ENCODE measurements around the gene PIGB.
"Not testable (repeated sequence)": the region's sequence is repeated elsewhere in the genome, so short reads cannot be mapped to it uniquely, and the experiment has no call there.

The PIGB gene

DNA sequence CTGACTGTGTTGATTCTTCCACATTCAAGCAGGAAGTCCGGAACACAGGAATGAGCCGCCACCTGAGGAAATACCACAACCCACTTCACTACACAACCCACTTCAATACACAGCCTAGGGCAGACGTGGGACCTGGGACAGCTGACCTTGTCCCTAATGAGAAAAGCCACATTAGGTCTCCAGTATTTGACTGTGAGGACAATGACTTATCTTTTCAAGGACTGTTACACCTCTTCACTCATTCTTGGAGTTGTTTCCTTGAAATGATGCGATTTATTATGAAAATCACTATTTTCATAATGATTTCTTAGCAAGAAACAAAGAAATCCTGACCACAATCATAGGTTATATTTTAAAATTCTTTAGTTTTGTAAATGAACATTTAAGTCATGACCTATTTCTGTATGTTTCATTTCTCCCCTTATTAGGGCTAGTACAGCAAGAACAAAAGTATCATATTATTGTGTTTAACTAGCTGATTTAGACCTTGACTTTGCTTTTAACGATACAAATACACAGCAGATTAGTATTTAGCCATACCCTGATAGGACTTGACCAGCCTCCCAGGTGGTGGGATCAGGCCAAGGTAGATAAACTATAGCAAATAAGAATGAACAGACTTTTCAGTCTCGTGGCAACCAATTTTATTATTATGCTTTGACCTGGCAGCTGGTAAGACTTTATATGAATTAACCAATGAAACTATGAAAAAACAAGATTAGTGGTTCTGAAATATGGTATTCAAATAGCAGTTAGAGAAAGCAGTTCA lies 35.5 kb upstream of the PIGB start:
- peak overlapping the region; percentile 79; the same call in 1 of the 2 replicates for H3K27ac ChIP-seq (ENCODE audit: low read depth, low read length)
- no peaks in the 10 kb centered on the region for H3K36me3 ChIP-seq (ENCODE audit: insufficient read depth, low read length)
- no peaks in the 10 kb centered on the region for H3K27me3 ChIP-seq (ENCODE audit: insufficient read depth, low read length)
- no peak overlapping the region for H2AFZ ChIP-seq (ENCODE audit: low read length, unreplicated experiment)
- H3K79me2 ChIP-seq (ENCODE audit: control insufficient read depth, insufficient read depth, low read length, unreplicated experiment), result peaks cover 57% of the 10 kb centered on the region
- H3K4me1 ChIP-seq (ENCODE audit: control insufficient read depth, insufficient read depth, low read length, unreplicated experiment), result peaks cover 33% of the 10 kb centered on the region
- H3K4me3 ChIP-seq (ENCODE audit: low read depth, low read length), result no peak overlapping the region

DNA sequence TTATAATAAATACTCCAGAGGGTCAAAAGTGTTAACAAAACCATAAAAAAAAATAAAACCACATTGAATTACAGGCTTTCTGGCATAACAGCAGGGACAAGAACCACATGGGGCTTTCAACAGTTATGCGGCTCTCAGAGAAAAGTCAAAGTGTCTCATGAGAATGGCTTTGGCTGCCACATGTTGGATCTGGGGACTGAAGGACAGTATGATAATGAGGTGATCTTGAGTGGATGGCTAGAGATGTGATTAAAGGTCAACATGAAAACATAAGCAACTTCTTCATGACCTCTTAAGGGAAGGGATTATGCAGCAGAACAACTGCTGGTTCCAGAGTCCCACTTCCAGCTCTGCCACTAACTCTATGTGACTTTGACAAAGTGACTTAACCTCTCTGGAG lies 34.6 kb upstream of the PIGB start:
- peaks cover 27% of the 10 kb centered on the region for H3K4me1 ChIP-seq (ENCODE audit: control insufficient read depth, insufficient read depth, low read length, unreplicated experiment)
- no peak overlapping the region for H3K4me3 ChIP-seq (ENCODE audit: low read depth, low read length)
- H3K36me3 ChIP-seq (ENCODE audit: insufficient read depth, low read length), result no peaks in the 10 kb centered on the region
- H2AFZ ChIP-seq (ENCODE audit: low read length, unreplicated experiment), result no peak overlapping the region
- no peak overlapping the region for H3K27ac ChIP-seq (ENCODE audit: low read depth, low read length)
- H3K27me3 ChIP-seq (ENCODE audit: insufficient read depth, low read length), result no peaks in the 10 kb centered on the region
- peaks cover 57% of the 10 kb centered on the region for H3K79me2 ChIP-seq (ENCODE audit: control insufficient read depth, insufficient read depth, low read length, unreplicated experiment)

DNA sequence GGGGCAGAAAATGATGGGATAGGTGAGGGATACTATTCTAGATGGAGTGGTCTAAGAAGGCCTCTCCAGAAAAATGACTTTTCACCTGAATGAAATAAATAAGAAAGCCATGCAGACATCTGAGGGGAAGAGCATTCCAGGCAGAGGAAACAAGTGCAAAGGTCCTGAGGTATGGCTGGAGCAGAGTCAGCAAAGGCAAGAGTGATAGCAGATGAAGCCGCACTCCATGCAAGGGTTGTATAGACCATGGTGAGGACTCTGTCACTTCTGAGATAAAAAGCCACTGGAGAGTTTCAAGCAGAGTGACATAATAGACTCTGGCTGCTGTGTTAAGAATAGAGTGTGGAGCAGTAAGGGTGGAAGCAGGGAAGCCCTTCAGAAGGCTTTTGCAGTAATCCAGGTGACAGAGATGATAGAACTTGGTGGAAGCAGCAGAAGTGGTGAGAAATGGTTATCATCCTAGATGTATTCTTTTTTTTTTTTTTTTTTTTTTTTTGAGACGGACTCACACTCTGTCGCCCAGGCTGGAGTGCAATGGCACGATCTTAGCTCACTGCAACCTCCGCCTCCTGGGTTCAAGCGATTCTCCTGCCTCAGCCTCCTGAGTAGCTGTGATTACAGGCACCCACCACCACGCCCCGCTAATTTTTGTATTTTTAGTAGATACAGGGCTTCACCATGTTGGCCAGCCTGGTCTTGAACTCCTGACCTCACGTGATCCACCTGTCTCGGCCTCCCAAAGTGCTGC lies 32.4 kb upstream of the PIGB start:
- Histone ChIP-seq H3K79me2 (ENCODE audit: control insufficient read depth, insufficient read depth, low read length, unreplicated experiment) (peaks cover 51% of the 10 kb centered on the region), H3K4me1 (ENCODE audit: control insufficient read depth, insufficient read depth, low read length, unreplicated experiment) (peaks cover 18% of the 10 kb centered on the region)
- not testable (repeated sequence) for H2AFZ ChIP-seq (ENCODE audit: low read length, unreplicated experiment); H3K36me3 ChIP-seq (ENCODE audit: insufficient read depth, low read length); H3K4me3 ChIP-seq (ENCODE audit: low read depth, low read length); H3K27ac ChIP-seq (ENCODE audit: low read depth, low read length); H3K27me3 ChIP-seq (ENCODE audit: insufficient read depth, low read length)

DNA sequence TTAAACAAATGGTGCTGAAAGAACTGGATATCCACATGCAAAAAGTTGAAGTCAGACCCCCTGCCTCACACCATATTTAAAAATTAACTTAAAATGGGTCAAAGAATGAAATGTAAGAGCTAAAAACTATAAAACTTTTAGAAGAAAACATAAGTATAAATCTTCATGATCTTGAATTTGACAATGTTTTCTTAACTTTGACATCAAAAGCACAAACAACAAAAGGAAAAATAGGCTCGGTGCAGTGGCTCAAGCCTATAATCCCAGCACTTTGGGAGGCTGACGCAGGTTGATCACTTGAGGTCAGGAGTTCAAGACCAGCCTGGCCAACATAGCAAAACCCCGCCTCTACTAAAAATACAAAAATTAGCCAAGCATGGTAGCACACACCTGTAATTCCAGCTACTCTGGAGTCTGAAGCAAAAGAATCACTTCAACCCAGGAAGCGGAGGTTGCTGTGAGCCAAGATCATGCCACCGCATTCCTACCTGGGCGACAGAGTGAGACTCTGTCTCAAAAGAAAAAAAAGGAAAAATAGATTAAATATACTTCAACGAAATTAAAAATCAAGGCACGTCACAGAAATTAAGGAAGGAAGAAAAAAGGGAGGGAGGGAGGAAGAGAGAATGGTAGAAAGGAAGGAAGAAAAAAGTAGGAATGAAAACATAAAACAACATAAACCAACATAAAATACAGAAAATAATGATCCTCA lies 30.9 kb upstream of the PIGB start:
- H3K27me3 ChIP-seq (ENCODE audit: insufficient read depth, low read length), result no peaks in the 10 kb centered on the region
- peak overlapping the region; percentile 96 for H3K4me3 ChIP-seq (ENCODE audit: low read depth, low read length)
- peaks cover 3% of the 10 kb centered on the region for H3K4me1 ChIP-seq (ENCODE audit: control insufficient read depth, insufficient read depth, low read length, unreplicated experiment)
- no peaks in the 10 kb centered on the region for H3K36me3 ChIP-seq (ENCODE audit: insufficient read depth, low read length)
- H3K27ac ChIP-seq (ENCODE audit: low read depth, low read length), result no peak overlapping the region
- peaks cover 46% of the 10 kb centered on the region for H3K79me2 ChIP-seq (ENCODE audit: control insufficient read depth, insufficient read depth, low read length, unreplicated experiment)
- H2AFZ ChIP-seq (ENCODE audit: low read length, unreplicated experiment), result no peak overlapping the region

DNA sequence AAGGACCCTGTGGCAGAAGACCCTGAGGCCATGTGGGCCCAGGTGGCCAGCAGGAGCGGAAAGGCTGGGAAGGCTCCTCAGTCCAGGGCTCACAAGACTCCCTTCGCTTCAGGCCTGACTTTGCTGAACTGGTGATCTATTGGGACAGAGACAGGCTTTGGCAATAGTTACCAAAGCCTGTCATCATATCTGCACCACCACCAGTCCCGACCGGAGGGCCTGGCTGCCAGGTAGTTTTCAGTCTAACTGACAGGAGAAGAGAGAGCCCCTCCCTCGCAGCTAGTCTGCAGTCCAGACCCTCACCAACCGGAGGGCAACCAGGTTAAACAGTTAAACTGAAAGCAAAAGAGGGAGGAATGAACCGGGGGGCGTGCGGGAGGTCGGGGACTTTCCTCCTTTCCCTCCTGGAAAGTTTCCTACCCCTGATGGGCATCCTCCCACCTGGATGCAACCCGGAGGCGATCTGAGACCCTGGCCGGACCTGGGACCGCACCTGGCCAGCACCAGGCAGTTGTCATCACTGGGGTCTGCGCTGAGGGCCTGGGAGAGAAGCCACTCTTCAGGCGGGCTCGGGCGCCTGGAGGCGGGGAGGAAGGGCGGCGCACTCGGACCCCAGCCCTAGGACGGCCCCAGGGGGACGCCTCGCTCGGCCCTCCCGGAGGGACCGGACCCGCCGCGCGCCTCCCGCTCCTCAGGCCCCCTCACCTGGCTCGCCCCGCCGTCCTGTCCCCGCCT lies 29.8 kb upstream of the PIGB start:
- H3K4me1 ChIP-seq (ENCODE audit: control insufficient read depth, insufficient read depth, low read length, unreplicated experiment), result no peaks in the 10 kb centered on the region
- no peaks in the 10 kb centered on the region for H3K36me3 ChIP-seq (ENCODE audit: insufficient read depth, low read length)
- H3K4me3 ChIP-seq (ENCODE audit: low read depth, low read length), result peak overlapping the region; percentile 96
- H3K79me2 ChIP-seq (ENCODE audit: control insufficient read depth, insufficient read depth, low read length, unreplicated experiment), result peaks cover 42% of the 10 kb centered on the region
- peak overlapping the region; percentile 92 for H2AFZ ChIP-seq (ENCODE audit: low read length, unreplicated experiment)
- peak overlapping the region; percentile 75 for H3K27ac ChIP-seq (ENCODE audit: low read depth, low read length)
- H3K27me3 ChIP-seq (ENCODE audit: insufficient read depth, low read length), result no peaks in the 10 kb centered on the region

DNA sequence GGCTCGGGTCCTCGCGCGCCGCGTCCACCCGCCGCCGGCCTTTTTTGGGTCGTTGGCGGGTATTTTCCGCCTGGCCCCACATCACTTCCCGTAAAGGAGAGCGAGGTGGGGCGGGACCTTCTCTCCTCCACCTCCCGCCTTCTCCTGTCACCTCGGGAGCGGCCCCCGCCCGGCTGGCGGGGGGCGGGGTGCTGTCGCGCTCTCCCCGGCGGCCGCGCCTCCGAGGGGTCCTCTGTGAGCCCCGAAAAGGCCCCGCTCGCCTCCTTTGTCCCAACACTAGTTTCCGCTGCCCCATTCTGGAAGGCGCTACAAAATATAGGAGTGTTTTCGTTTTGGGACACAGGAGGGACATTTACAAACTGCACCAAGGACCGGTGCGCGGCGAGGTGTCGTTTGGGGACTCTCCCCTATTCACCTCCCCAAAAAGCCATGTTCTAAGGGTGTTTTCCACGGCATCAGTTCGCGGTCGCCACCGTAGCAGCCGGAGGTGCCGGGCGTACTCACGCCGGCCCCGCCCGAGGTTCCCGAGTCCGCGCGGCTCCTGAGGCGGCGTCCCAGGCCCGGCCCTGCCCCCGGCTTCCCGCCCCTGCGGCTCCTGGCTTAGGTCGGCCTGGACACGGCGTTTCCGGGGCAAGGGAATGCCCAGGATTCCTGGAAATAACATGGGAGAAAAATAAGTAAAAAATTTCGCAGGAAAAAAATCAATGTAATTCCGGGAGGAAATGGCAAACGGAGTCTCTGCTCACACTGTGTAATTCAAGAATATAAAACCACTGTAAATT lies 29.1 kb upstream of the PIGB start, which contains the start of gene RAB27A:
Gene RAB27A (minus strand): TSS at position 68 of the 782 bp plus-strand sequence. CDS start 54,879 bp downstream, outside the sequence.
- peak within 1 kb of the TSS; percentile 96 for H3K4me3 ChIP-seq (ENCODE audit: low read depth, low read length)
- no peaks in the 10 kb centered on the region for H3K27me3 ChIP-seq (ENCODE audit: insufficient read depth, low read length)
- peaks cover 34% of the 10 kb centered on the region for H3K79me2 ChIP-seq (ENCODE audit: control insufficient read depth, insufficient read depth, low read length, unreplicated experiment)
- peak within 1 kb of the TSS; percentile 92 for H2AFZ ChIP-seq (ENCODE audit: low read length, unreplicated experiment)
- no peaks in the 10 kb centered on the region for H3K36me3 ChIP-seq (ENCODE audit: insufficient read depth, low read length)
- peak within 1 kb of the TSS; percentile 75 for H3K27ac ChIP-seq (ENCODE audit: low read depth, low read length)
- H3K4me1 ChIP-seq (ENCODE audit: control insufficient read depth, insufficient read depth, low read length, unreplicated experiment), result no peaks in the 10 kb centered on the region

DNA sequence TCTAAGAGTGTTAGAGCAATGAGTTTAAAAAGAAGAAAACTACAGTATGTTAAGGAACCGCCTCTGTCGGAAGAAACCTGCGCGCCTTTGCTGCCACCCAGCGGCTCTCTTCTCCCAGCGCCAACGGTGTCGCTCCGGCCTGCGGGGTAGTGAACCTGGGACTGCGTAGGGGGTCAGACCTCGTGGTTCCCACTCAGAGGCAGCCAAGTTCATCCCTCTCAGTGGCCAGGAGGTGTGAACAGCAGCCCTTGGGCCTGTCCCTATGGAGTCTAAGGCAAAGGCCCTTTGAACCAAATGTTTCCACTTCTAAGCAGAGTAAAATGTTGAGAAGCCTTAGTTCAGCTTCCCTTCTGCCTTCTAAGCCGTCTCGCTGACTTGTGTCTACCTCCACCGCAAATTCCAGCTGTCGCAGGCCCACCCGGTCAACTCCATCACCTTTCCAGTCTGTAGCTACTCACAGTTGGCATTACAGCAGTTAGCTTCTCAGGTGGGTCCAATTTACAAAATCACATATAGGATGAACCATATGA lies 28.4 kb upstream of the PIGB start:
- peaks cover 28% of the 10 kb centered on the region for H3K79me2 ChIP-seq (ENCODE audit: control insufficient read depth, insufficient read depth, low read length, unreplicated experiment)
- H2AFZ ChIP-seq (ENCODE audit: low read length, unreplicated experiment), result peak overlapping the region; percentile 92
- H3K27me3 ChIP-seq (ENCODE audit: insufficient read depth, low read length), result no peaks in the 10 kb centered on the region
- H3K4me3 ChIP-seq (ENCODE audit: low read depth, low read length), result peak overlapping the region; percentile 96
- peak overlapping the region; percentile 75 for H3K27ac ChIP-seq (ENCODE audit: low read depth, low read length)
- no peaks in the 10 kb centered on the region for H3K4me1 ChIP-seq (ENCODE audit: control insufficient read depth, insufficient read depth, low read length, unreplicated experiment)
- H3K36me3 ChIP-seq (ENCODE audit: insufficient read depth, low read length), result no peaks in the 10 kb centered on the region

DNA sequence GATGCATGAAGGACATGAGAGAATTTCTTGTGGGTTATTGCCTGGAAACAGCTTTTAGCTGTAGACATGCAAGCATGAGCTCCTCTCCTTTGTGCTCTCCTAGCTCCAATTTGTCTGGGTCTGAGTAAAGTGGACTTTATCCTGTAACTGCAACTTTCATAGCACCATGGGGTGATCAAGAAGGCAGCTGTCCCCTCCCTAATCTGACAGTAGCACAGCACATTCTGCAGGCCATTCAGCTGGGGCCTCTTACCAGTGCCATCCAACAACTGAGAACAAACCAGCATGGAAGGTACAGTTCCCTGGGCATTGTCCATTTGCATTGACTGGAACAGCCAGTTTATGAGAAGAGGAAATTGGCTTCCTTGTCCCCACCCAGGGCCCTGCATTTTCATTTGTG lies 21.7 kb upstream of the PIGB start:
- Histone ChIP-seq H3K27me3 (ENCODE audit: insufficient read depth, low read length) (no peaks in the 10 kb centered on the region), H3K4me1 (ENCODE audit: control insufficient read depth, insufficient read depth, low read length, unreplicated experiment) (no peaks in the 10 kb centered on the region), H3K27ac (ENCODE audit: low read depth, low read length) (no peak overlapping the region), H3K36me3 (ENCODE audit: insufficient read depth, low read length) (no peaks in the 10 kb centered on the region), H2AFZ (ENCODE audit: low read length, unreplicated experiment) (no peak overlapping the region), H3K4me3 (ENCODE audit: low read depth, low read length) (no peak overlapping the region), H3K79me2 (ENCODE audit: control insufficient read depth, insufficient read depth, low read length, unreplicated experiment) (no peaks in the 10 kb centered on the region)

DNA sequence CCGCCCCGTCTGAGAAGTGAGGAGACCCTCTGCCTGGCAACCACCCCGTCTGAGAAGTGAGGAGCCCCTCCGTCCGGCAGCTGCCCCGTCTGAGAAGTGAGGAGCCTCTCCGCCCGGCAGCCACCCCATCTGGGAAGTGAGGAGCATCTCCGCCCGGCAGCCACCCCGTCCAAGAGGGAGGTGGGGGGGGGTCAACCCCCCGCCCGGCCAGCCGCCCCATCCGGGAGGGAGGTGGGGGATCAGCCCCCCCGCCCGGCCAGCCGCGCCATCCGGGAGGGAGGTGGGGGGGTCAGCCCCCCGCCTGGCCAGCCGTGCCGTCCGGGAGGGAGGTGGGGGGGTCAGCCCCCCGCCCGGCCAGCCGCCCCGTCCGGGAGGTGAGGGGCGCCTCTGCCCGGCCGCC lies 16.2 kb upstream of the PIGB start:
- H3K27ac ChIP-seq (ENCODE audit: low read depth, low read length); H3K4me1 ChIP-seq (ENCODE audit: control insufficient read depth, insufficient read depth, low read length, unreplicated experiment); H3K4me3 ChIP-seq (ENCODE audit: low read depth, low read length); H3K79me2 ChIP-seq (ENCODE audit: control insufficient read depth, insufficient read depth, low read length, unreplicated experiment); H3K36me3 ChIP-seq (ENCODE audit: insufficient read depth, low read length); H3K27me3 ChIP-seq (ENCODE audit: insufficient read depth, low read length); H2AFZ ChIP-seq (ENCODE audit: low read length, unreplicated experiment): not testable (repeated sequence)

All from ACC112 (cell line).